Stimulated activated CD4-positive, alpha-beta T cell treated with anti-CD3 and anti-CD28 coated beads, TNF-alpha, amount 100 ng/mL, for 1 hour (primary cell): ENCODE results near the gene PEAK1.

Experiments used
- DNase-seq, 3 donors: peaks; one replicate each; pipeline ENCODE4 v3.0.0-alpha.2; 2020; ENCODE audit warnings: low read depth in 3 of 3, low spot score in 1 of 3

Gene PEAK1

GRCh38 chr15:77402740-77403379, 17.0 kb downstream of the PEAK1 start:
- DNase-seq, result no peak

GRCh38 chr15:77400258-77400657, 19.6 kb downstream of the PEAK1 start:
- no peak for DNase-seq

- no peak for DNase-seq
These were observed 21.0 kb downstream of the PEAK1 start for GRCh38 chr15:77398927-77399326.

GRCh38 chr15:77396692-77397091, 23.2 kb downstream of the PEAK1 start:
- DNase-seq, result no peak

- no peak for DNase-seq
These were observed 24.7 kb downstream of the PEAK1 start for GRCh38 chr15:77395013-77395774.

GRCh38 chr15:77393471-77393840, 26.4 kb downstream of the PEAK1 start:
- no peak for DNase-seq

GRCh38 chr15:77392762-77393470, 27.0 kb downstream of the PEAK1 start:
- no peak for DNase-seq

- DNase-seq, result no peak
These were observed 28.4 kb downstream of the PEAK1 start for GRCh38 chr15:77391372-77391951.

GRCh38 chr15:77387365-77388105, 32.4 kb downstream of the PEAK1 start:
- DNase-seq, result no peak

- no peak for DNase-seq
These were observed 33.3 kb downstream of the PEAK1 start for GRCh38 chr15:77386626-77387025.

GRCh38 chr15:77384589-77385359, 35.1 kb downstream of the PEAK1 start:
- no peak for DNase-seq

- DNase-seq, result no peak
These were observed 35.8 kb downstream of the PEAK1 start for GRCh38 chr15:77384086-77384485.

GRCh38 chr15:77380033-77380432, 39.9 kb downstream of the PEAK1 start:
- DNase-seq, result no peak

GRCh38 chr15:77376770-77377169, 43.1 kb downstream of the PEAK1 start:
- no peak for DNase-seq

- DNase-seq, result no peak
These were observed 44.8 kb downstream of the PEAK1 start for GRCh38 chr15:77375133-77375532.

GRCh38 chr15:77373441-77373840, 46.5 kb downstream of the PEAK1 start:
- no peak for DNase-seq

- DNase-seq, result no peak
These were observed 47.9 kb downstream of the PEAK1 start for GRCh38 chr15:77371850-77372563.

- no peak for DNase-seq
These were observed 49.3 kb downstream of the PEAK1 start for GRCh38 chr15:77370580-77370979.

- DNase-seq, result no peak
These were observed 50.7 kb downstream of the PEAK1 start for GRCh38 chr15:77369168-77369567.

- DNase-seq, result no peak
These were observed 52.3 kb downstream of the PEAK1 start for GRCh38 chr15:77367631-77368030.
